Neural progenitor cell (in vitro differentiated cells): Measurements from ENCODE around the gene KLF13. TPM values are rescaled to one million over a fixed set of nuclear protein-coding genes. Genes with fewer than 3 reads are reported as not detected.

Experiments
- DNase-seq: peaks from one replicate; pipeline ENCODE4 v3.0.0-alpha.2; 2016; ENCODE audit warnings: low spot score
- H2AFZ ChIP-seq: fragments of 200-600 bp; sonication (generic); replicated peaks from 2 replicates; pipeline ENCODE4 v1.6.1; 2016; ENCODE audit warnings: antibody characterized with exemption
- H3F3A ChIP-seq: fragments of 200-600 bp; sonication (generic); 2 replicates; pipeline ENCODE4 v1.6.1; 2016; ENCODE audit warnings: antibody characterized with exemption, low read depth
- H3K27ac ChIP-seq: fragments of 200-600 bp; sonication (generic); 2 replicates; pipeline ENCODE4 v1.5.1; 2016; ENCODE audit warnings: mild to moderate bottlenecking
- H3K27me3 ChIP-seq: fragments of 200-600 bp; sonication (generic); 2 replicates; pipeline ENCODE4 v1.6.1; 2016; ENCODE audit warnings: mild to moderate bottlenecking, moderate library complexity
- H3K36me3 ChIP-seq: fragments of 200-600 bp; sonication (generic); 2 replicates; pipeline ENCODE4 v1.5.1; 2016
- H3K4me1 ChIP-seq: fragments of 200-600 bp; sonication (generic); 2 replicates; pipeline ENCODE4 v1.6.1; 2016; ENCODE audit warnings: mixed run types
- H3K4me2 ChIP-seq: fragments of 200-600 bp; sonication (generic); 2 replicates; pipeline ENCODE4 v1.6.1; 2016
- H3K4me3 ChIP-seq: fragments of 200-600 bp; sonication (generic); 2 replicates; pipeline ENCODE4 v1.5.1; 2016
- H3K79me2 ChIP-seq: fragments of 200-600 bp; sonication (generic); 2 replicates; pipeline ENCODE4 v1.6.1; 2016; ENCODE audit warnings: low read depth
- H3K9ac ChIP-seq: fragments of 200-600 bp; sonication (generic); 2 replicates; pipeline ENCODE4 v1.6.1; 2016
- H3K9me3 ChIP-seq: fragments of 200-600 bp; sonication (generic); 2 replicates; pipeline ENCODE4 v1.5.1; 2016; ENCODE audit warnings: low read depth
- H4K20me1 ChIP-seq: fragments of 200-600 bp; sonication (generic); 2 replicates; pipeline ENCODE4 v1.6.1; 2016; ENCODE audit warnings: low read depth
- H3K27ac Mint-ChIP-seq: 3 replicates; pipeline ENCODE4 v1.8.0; 2021; ENCODE audit warnings: mixed read lengths
- H3K27me3 Mint-ChIP-seq: 2 replicates; pipeline ENCODE4 v1.8.0; 2022; ENCODE audit warnings: low read depth, mild to moderate bottlenecking, inconsistent platforms, moderate library complexity, mixed read lengths; ENCODE audit not compliant: insufficient read depth
- H3K36me3 Mint-ChIP-seq: 3 replicates; pipeline ENCODE4 v1.8.0; 2021; ENCODE audit warnings: mixed read lengths
- H3K4me1 Mint-ChIP-seq: 3 replicates; pipeline ENCODE4 v1.8.0; 2021; ENCODE audit warnings: mixed read lengths
- H3K4me3 Mint-ChIP-seq: 3 replicates; pipeline ENCODE4 v1.8.0; 2021; ENCODE audit warnings: mild to moderate bottlenecking, moderate library complexity, mixed read lengths
- H3K9me3 Mint-ChIP-seq: 3 replicates; pipeline ENCODE4 v1.8.0; 2020; ENCODE audit warnings: mixed read lengths
- CTCF ChIP-seq: fragments of 200-600 bp; sonication (generic); IDR thresholded peaks from 2 replicates; pipeline ENCODE4 v1.5.1; 2017; ENCODE audit warnings: antibody characterized with exemption, mild to moderate bottlenecking
- EZH2 ChIP-seq: fragments of 200-600 bp; sonication (generic); IDR thresholded peaks from 2 replicates; pipeline ENCODE4 v1.6.1; 2017; ENCODE audit warnings: antibody characterized with exemption, mild to moderate bottlenecking, moderate library complexity
- EZH2phosphoT487 ChIP-seq: fragments of 200-600 bp; sonication (generic); IDR thresholded peaks from 2 replicates; pipeline ENCODE4 v1.6.1; 2017; ENCODE audit warnings: antibody characterized with exemption
- total RNA-seq: library from RNA; depleted of rRNA; stranded (reverse); fragments of >200 nt; gene quantifications from 2 replicates; pipeline ENCODE4 v1.2.3, GENCODE V29; 2015; ENCODE audit warnings: low replicate concordance

Gene KLF13
- total RNA-seq, 1 donor from 2014 or later, result 11.9 TPM

DNA sequence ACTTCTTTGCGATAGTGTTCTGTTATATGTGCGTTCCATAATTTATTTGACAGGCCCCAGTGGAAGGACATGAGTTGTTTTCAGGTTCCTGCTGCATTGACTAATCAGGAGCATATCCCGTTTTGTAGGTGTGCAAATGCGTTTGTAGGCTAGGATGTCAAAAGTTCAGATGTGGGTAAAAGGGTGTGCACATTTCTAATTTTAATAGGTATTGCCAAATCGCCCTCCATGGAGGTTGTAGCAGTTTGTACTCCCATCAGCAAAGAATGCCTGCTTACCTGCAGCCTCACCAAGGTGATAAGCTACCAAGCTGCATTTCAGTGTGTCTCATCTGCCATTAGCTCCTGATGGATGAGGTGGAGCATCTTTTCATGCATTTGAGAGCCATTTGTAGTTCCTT is 36.3 kb downstream of the KLF13 start:
- Histone ChIP-seq H3K4me2 (no peak overlapping the region), H3K27ac (no peak overlapping the region), H3K27me3 (no peaks in the 10 kb centered on the region), H4K20me1 (peaks cover 58% of the 10 kb centered on the region), H3K79me2 (peaks cover 29% of the 10 kb centered on the region), H2AFZ (no peak overlapping the region), H3F3A (peaks cover 5% of the 10 kb centered on the region), H3K4me3 (no peak overlapping the region), H3K9ac (no peak overlapping the region), H3K4me1 (peaks cover 51% of the 10 kb centered on the region), H3K36me3 (no peaks in the 10 kb centered on the region), H3K9me3 (no peaks in the 10 kb centered on the region)
- no peaks in the 10 kb centered on the region for H3K9me3 Mint-ChIP-seq
- H3K27me3 Mint-ChIP-seq, result no peaks in the 10 kb centered on the region
- H3K4me3 Mint-ChIP-seq, result no peak overlapping the region
- no peak for DNase-seq
- TF ChIP-seq CTCF (no peak), EZH2 (no peak), EZH2phosphoT487 (no peak)
- peaks cover 3% of the 10 kb centered on the region for H3K36me3 Mint-ChIP-seq
- no peak overlapping the region for H3K27ac Mint-ChIP-seq
- peaks cover 40% of the 10 kb centered on the region for H3K4me1 Mint-ChIP-seq

DNA sequence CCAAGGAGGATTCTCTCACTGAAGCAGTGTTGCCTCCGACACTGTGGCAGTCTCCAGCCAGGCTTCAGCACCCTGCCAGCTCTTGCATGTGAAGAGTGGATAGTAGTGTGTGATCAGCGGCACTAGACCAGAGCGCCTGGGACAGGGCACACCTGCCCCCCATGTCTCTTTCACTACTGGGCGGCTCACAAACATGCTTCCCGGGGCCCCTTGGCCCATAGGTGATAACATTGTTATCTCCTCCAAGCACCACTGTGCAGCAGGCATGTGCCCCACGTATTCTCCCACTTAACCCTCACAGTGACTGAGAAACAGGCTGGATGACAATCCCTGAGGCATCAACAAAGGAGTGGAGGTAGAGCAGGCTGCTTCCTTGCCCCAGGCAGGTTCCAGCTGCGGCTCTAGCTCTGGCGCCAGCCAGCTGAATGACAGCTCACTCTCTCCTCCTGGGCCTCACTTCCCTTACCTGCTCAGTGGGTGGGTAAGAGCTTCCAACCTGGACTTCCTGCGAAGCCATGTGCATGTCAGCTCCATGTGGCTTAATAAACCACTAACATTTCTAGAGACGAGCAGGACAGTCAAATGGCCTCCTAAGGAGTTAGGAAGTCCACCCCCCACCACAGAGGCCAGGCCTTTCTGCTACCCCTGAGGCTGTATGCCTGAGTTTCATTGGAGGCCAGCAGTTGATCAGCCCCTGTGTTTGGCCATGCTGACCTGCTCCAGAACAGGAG is 37.8 kb downstream of the KLF13 start:
- H3K4me1 Mint-ChIP-seq, result peaks cover 35% of the 10 kb centered on the region
- no peaks in the 10 kb centered on the region for H3K36me3 Mint-ChIP-seq
- H3K4me2 ChIP-seq, result no peak overlapping the region
- H3K79me2 ChIP-seq, result peaks cover 26% of the 10 kb centered on the region
- no peak overlapping the region for H3K27ac ChIP-seq
- DNase-seq, result peak; percentile 4
- H3K4me3 Mint-ChIP-seq, result no peak overlapping the region
- H3F3A ChIP-seq, result peaks cover 5% of the 10 kb centered on the region
- peaks cover 3% of the 10 kb centered on the region for H3K9me3 ChIP-seq
- H3K27me3 ChIP-seq, result no peaks in the 10 kb centered on the region
- no peaks in the 10 kb centered on the region for H3K36me3 ChIP-seq
- no peak for TF ChIP-seq EZH2phosphoT487
- no peak for TF ChIP-seq CTCF
- no peak for TF ChIP-seq EZH2
- peaks cover 49% of the 10 kb centered on the region for H4K20me1 ChIP-seq
- H3K9ac ChIP-seq, result no peak overlapping the region
- no peak overlapping the region for H2AFZ ChIP-seq
- H3K4me3 ChIP-seq, result no peak overlapping the region
- H3K27ac Mint-ChIP-seq, result no peak overlapping the region
- no peaks in the 10 kb centered on the region for H3K27me3 Mint-ChIP-seq
- H3K4me1 ChIP-seq, result peaks cover 51% of the 10 kb centered on the region
- peaks cover under 1% of the 10 kb centered on the region for H3K9me3 Mint-ChIP-seq

GRCh38 chr15:31365032-31365654 is 38.5 kb downstream of the KLF13 start:
- H3K4me3 ChIP-seq, result peak overlapping the region; percentile 17
- peaks cover 26% of the 10 kb centered on the region for H3K79me2 ChIP-seq

More at GRCh38 chr15:31365032-31365654, 38.5 kb downstream of the KLF13 start:
- H3K9me3 Mint-ChIP-seq, result peaks cover 6% of the 10 kb centered on the region
- Histone ChIP-seq H3K9me3 (peaks cover 3% of the 10 kb centered on the region), H4K20me1 (peaks cover 47% of the 10 kb centered on the region), H3K27me3 (no peaks in the 10 kb centered on the region), H3K9ac (no peak overlapping the region), H3K27ac (no peak overlapping the region), H3K4me2 (peak overlapping the region; percentile 71), H3K36me3 (no peaks in the 10 kb centered on the region), H3F3A (peaks cover 5% of the 10 kb centered on the region), H3K4me1 (peaks cover 51% of the 10 kb centered on the region), H2AFZ (no peak overlapping the region)
- TF ChIP-seq CTCF (no peak), EZH2phosphoT487 (no peak), EZH2 (no peak)
- H3K4me3 Mint-ChIP-seq, result no peak overlapping the region
- H3K27ac Mint-ChIP-seq, result no peak overlapping the region
- DNase-seq, result no peak
- peaks cover 2% of the 10 kb centered on the region for H3K27me3 Mint-ChIP-seq
- H3K36me3 Mint-ChIP-seq, result peaks cover 5% of the 10 kb centered on the region
- peaks cover 33% of the 10 kb centered on the region for H3K4me1 Mint-ChIP-seq
